Activated CD4-positive, alpha-beta T cell treated with anti-CD3 and anti-CD28 coated beads for 4 hours (primary cell): ENCODE data around the gene PTPRO.

Source experiments
- DNase-seq, 2 donors: peaks; one replicate each; pipeline ENCODE4 v3.0.0-alpha.2; 2020

PTPRO gene

GRCh38 chr12:15322164-15323061 lies at the start of gene PTPRO:
TSS of gene PTPRO (plus strand) at chr12:15322508.
- no peak for DNase-seq

- no peak for DNase-seq
Observed at GRCh38 chr12:15273896-15274295, 48.4 kb upstream of the PTPRO start.

GRCh38 chr12:15274561-15274967 lies 47.7 kb upstream of the PTPRO start:
- DNase-seq = no peak

GRCh38 chr12:15276088-15276698 lies 46.1 kb upstream of the PTPRO start:
- no peak for DNase-seq

GRCh38 chr12:15278816-15279658 lies 43.3 kb upstream of the PTPRO start:
- DNase-seq = no peak

- no peak for DNase-seq
Observed at GRCh38 chr12:15280930-15281329, 41.4 kb upstream of the PTPRO start.

- DNase-seq = no peak
Observed at GRCh38 chr12:15289192-15289591, 33.1 kb upstream of the PTPRO start.

- no peak for DNase-seq
Observed at GRCh38 chr12:15293731-15294130, 28.6 kb upstream of the PTPRO start.

GRCh38 chr12:15299947-15300346 lies 22.4 kb upstream of the PTPRO start:
- no peak for DNase-seq

- DNase-seq = no peak
Observed at GRCh38 chr12:15304296-15304695, 18.0 kb upstream of the PTPRO start.

GRCh38 chr12:15306605-15307004 lies 15.7 kb upstream of the PTPRO start:
- DNase-seq = no peak

- DNase-seq = no peak
Observed at GRCh38 chr12:15307079-15307478, 15.2 kb upstream of the PTPRO start.

- no peak for DNase-seq
Observed at GRCh38 chr12:15318841-15319240, 3.5 kb upstream of the PTPRO start.

GRCh38 chr12:15320881-15321280 lies 1.4 kb upstream of the PTPRO start:
- no peak for DNase-seq

- no peak for DNase-seq
Observed at GRCh38 chr12:15323480-15323879, 1.2 kb downstream of the PTPRO start.

GRCh38 chr12:15329891-15330290 lies 7.6 kb downstream of the PTPRO start:
- no peak for DNase-seq

- DNase-seq = no peak
Observed at GRCh38 chr12:15334225-15334624, 11.9 kb downstream of the PTPRO start.

- DNase-seq = no peak
Observed at GRCh38 chr12:15335959-15336358, 13.7 kb downstream of the PTPRO start.

- no peak for DNase-seq
Observed at GRCh38 chr12:15336768-15337553, 14.7 kb downstream of the PTPRO start.

- no peak for DNase-seq
Observed at GRCh38 chr12:15341371-15341770, 19.1 kb downstream of the PTPRO start.

GRCh38 chr12:15344561-15344960 lies 22.3 kb downstream of the PTPRO start:
- DNase-seq = no peak

- DNase-seq = no peak
Observed at GRCh38 chr12:15346488-15346887, 24.2 kb downstream of the PTPRO start.

- DNase-seq = no peak
Observed at GRCh38 chr12:15350643-15351042, 28.3 kb downstream of the PTPRO start.
